Right renal cortex interstitium (tissue), 3 donors: ENCODE data around the gene KIF19. TPM values are rescaled to one million over a fixed set of nuclear protein-coding genes. Genes with fewer than 3 reads are reported as not detected.

Experiments
- DNase-seq, 3 donors: peaks; one replicate each; pipeline ENCODE4 v3.0.0-alpha.2; 2013; ENCODE audit warnings: low read depth in 3 of 3, low spot score in 2 of 3
- polyA plus RNA-seq, 3 donors: library from polyadenylated mRNA; unstranded; fragments of 120-200 nt; gene quantifications; one replicate each; pipeline ENCODE4 v1.2.1, GENCODE V29; 2013; ENCODE audit not compliant: insufficient read length in 3 of 3

KIF19 gene
- polyA plus RNA-seq, 3 donors = 0.37 to 0.54 (median 0.44) TPM

- no peak for DNase-seq
These were observed 35.4 kb downstream of the KIF19 start, which contains the start of gene BTBD17 for GRCh38 chr17:74361230-74362068. BTBD17 (minus strand) TSS chr17:74361868; CDS start chr17:74361819, 49 bp downstream.

- DNase-seq = no peak
These were observed 36.0 kb downstream of the KIF19 start for GRCh38 chr17:74362069-74362405.

DNA sequence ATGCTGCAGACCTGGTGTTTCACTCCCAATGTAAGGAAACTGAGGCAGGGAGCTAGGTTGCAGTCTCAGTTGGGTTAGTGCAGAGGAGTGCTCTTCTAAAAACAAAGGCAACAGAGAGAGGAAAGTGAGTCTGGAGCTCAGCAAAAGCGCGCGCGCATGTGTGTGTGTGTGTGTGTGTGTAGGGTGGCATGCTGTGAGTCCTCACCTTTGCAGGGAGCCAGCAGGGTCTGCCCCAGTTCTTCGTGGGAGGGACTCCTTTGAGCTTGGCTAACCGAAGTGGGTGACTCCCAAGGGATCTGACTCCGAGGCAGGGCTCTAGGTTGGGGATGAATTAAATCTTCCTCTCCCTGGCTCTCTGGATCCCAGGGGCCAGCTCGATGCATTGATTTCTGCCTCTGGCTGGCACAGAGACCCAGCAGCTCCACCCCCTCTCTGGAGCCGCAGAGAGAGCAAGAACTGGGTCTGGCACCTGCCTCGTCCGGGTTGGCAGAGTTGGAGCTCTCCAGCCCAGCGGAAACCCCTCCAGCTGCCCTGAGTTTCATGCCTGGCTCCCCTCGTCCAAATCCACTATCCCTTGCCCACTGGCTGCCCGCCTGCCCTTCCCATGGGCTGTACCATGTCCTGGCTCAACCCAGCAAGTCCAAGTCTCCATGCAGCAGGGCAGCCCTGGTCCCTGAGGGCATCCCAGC is 36.9 kb downstream of the KIF19 start:
- no peak for DNase-seq

DNA sequence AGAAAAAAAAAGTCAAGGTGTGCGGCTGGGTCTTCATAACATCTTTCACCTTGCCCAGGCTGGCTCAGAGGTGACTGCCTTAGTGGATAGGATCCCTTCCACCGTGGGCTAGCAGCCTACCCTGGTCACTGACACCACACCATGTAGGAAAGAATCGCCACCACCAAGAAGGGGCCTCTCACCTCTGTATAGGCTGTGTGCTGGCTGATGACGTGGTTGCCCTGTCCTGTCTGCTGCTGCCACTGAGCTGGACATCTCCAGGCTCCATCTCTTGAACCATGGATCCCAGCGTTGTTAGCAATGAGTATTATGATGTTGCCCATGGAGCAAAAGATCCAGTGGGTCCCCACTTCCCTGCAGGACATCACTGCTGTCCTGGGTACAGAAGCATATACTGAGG is 41.2 kb downstream of the KIF19 start, which contains the start of gene GPR142:
Gene GPR142, plus strand, starts transcription at position 301 of the 400 bp plus-strand sequence. CDS start 2,035 bp downstream, outside the sequence.
- no peak for DNase-seq

DNA sequence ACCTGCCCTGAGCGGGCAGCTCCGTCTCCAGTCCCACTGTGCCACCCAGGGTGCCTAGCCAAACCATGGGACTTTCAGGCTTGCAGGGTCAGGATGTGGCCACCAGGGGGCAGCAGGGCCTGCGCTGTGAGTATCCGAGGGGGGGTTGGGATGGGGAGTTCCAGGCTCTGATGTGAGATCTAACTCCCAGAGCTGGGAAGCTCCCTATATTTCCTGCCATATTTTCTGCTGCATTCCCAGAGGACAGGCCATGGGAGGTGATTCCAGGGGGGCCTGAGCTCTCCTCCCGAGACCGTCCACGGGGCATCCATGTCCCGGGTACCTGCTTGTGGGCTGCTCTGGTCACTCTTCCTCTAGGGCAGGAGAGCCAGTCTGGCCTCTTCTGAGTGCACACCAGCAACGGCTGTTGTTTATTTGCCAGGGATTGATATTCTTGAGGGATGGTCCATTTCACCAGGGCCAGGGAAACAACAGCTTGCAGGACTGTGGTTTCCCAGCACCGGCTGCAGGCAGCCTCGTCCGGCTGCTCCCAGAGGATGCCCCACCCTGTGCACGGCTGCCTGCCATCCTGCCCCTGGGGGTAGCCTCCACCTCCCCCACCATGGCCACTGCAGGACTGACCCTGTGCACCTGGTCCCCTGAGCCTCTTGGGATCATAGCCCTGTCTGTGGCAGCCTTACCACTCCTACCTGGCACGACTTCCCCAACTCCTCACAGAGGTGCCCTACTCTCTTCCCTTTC is 42.5 kb downstream of the KIF19 start:
- DNase-seq = no peak

DNA sequence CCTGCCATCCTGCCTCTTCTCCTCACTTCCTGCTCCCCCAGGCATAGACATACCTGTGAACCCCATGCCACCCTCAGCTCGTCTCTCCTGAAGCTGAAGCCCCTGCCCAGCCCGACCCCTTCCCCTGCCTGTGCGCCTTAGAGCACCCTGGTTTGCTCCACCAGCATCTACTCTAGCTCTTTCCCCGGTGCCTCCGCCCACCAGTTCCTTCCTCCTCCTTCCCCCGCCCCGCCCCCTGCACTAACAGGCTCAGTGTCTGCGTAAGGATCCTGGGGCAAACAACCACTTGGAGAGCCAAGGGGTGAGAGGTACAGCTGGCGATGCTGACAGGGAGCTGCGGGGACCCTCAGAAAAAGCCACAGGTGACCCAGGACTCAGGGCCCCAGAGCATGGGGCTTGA is 43.2 kb downstream of the KIF19 start:
- DNase-seq = no peak

GRCh38 chr17:74369665-74370490 is 43.9 kb downstream of the KIF19 start:
- DNase-seq = no peak

DNA sequence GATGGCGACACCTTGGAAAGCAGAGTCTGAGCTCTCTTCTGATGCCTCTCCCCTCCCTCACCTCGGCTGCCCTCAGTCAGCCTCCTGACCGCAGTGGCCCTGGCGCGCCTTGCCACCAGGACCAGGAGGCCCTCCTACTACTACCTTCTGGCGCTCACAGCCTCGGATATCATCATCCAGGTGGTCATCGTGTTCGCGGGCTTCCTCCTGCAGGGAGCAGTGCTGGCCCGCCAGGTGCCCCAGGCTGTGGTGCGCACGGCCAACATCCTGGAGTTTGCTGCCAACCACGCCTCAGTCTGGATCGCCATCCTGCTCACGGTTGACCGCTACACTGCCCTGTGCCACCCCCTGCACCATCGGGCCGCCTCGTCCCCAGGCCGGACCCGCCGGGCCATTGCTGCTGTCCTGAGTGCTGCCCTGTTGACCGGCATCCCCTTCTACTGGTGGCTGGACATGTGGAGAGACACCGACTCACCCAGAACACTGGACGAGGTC is 45.7 kb downstream of the KIF19 start:
- no peak for DNase-seq

- no peak for DNase-seq
These were observed 46.4 kb downstream of the KIF19 start for GRCh38 chr17:74372426-74372825.

GRCh38 chr17:74373838-74374606 is 48.0 kb downstream of the KIF19 start:
- no peak for DNase-seq

- DNase-seq = no peak
These were observed 48.8 kb downstream of the KIF19 start for GRCh38 chr17:74374858-74375257.

- DNase-seq = peak; percentile 80 to 83 (median 82)
These were observed 53.6 kb downstream of the KIF19 start for GRCh38 chr17:74379495-74380085.

DNA sequence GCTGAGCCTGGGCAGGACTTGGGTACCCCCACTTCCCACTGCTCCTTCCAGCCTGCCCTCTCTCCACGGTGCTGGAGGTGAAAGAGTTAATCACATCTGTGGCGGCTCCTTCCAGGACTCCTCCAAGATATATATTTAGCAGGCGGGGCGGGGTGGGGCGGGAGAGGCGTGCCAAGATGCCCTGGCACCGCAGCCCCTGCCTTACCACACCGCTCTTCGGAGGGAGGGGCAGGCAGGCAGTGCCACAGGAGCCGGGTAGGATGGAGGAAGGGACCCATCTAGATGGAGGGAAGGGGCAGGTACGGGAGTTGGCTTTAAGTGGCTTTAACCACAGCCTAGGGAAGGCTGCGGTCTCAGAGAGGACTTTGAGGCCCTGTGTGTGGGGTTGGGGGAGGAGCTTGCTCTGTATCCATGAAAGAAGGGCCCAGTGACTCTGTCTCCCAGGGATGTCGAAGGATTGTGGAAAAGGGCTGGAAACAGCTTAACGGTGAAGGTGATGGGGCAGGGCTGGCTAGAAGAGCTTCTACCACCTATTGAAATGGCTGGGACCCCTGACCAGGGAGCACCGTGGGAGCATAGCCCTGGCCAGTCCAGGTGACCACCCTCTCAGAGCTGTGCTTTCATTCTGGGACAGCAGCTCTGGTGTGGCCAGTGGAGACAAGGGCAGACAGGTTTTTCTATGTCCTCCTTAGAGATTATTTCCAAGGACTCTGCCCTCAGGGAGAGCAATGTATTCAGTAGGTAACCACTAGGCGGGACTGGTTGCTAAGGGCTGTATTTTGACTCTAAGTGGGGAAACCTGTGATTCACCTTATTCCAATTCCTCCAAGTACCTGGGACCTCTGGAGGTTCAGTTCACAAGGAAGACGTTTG is 54.3 kb downstream of the KIF19 start:
- DNase-seq = no peak

DNA sequence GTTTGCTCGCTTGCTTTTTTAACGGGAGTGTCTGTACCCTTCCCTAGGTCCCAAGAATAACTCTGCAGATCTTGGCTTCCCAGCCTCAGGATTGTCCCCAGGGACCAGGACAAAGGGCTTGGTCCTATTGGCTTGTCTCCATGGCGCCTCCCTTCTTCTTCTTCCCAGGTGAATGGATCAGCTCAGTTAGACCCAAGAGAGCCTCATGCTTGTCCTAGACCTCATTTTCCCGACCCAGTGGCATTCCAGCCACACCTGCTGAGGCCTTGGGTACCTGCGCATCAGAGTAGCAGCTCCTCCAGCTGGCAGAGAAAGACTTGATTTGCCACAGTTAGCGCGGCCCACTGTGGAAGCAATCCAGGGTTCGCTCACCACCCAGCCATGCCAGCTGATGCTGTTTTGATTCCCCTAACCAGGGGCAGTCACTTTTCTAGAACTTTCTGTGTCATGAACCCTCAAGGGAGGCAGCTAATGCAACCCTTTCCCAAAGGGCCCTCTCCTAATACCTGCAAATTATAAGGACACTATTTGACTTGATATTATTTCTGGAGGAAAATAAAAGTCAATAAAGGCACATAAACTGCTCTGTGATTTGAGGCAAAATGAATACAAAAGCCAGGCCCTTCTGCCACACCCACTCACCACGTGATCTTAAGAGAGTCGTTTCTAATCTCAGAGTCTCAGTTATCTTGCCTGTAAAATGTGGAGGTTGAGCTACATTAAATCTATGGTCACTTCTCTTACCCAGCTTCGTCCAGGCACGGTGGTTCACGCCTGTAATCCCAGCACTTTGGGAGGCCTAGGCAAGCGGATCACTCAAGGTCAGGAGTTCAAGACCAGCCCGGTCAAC is 55.2 kb downstream of the KIF19 start:
- no peak for DNase-seq

GRCh38 chr17:74383141-74383540 is 57.1 kb downstream of the KIF19 start:
- DNase-seq = no peak

DNA sequence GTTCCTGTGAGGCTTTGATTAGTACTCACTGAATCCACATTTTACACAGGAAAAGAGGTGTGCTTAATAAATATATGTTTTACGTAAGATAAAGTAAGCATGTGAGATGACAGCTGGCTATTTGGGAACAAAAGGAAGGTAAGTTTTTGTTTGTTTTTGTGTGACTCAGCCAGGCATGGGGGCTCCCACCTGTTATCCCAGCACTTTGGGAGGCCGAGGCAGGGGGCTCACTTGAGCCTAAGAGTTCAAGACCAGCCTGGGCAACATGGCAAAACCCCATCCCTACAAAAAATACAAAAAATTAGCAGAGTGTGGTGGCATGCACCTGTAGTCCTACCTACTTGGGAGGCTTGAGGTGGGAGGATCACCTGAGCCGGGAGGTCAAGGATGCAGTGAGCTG is 59.2 kb downstream of the KIF19 start:
- DNase-seq = no peak

DNA sequence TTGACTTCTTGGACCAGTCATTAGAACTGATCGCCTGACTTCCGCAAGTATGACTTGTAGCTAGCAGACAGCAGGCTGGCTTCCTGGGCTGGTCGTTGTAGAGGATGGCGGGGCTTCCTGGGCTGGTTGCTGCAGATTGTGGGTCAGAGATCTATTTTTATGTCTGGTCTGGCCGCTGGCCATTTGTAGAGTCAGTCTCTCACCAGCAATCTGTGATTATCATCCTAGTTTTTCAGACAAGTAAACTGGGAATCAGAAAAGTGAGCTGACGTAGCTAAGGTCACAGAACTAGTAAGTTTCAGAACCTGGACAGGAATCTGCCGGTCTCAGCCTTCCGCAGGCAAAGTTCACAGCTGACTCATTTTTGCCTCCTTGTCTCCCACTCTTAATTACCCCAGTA is 60.4 kb downstream of the KIF19 start:
- no peak for DNase-seq
